Activated CD4-positive, alpha-beta T cell treated with anti-CD3 and anti-CD28 coated beads, Interleukin-2, amount 50 U/mL, for 4 hours (primary cell): Measurements from ENCODE around the gene TSPAN32.
"Not testable (repeated sequence)": the region's sequence is repeated elsewhere in the genome, so short reads cannot be mapped to it uniquely, and the experiment has no call there.

ENCODE experiments used
- DNase-seq, 2 experiments: peaks; one replicate each; pipeline ENCODE4 v3.0.0-alpha.2; 2020

Gene TSPAN32

DNA sequence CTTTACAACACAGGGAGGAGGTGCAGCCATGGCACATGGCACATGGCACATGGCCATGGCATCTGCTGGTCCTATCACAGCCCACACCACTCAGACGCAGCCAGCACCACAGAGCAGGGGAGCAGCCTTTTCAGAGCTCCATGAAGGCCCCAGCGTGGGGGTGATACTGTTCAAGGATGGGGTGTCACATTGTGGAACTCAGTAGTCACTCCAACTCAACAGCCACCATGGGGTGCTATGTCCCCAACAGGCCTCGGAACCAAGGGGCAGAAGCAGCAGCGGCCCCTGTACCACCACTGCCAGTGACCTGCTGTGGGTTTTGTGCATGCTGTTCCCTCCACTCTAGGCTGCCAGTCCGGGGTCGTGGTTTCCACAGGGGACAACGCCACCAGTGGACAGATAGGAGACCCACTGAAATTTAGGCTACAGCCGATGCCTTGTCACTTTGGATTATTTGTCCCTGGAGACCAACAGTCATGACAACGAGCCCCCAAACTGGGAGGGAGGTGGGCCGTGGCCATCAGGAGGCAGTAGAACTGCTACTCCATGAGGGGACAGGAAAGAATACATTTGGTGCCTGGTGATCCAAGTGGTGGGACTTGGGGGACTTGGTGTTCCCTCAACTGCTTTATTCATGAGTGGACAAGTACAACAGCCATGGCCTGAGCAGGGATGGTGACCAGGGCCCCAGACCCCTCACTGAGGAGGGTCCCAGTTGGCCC is 44.9 kb downstream of the TSPAN32 start:
- DNase-seq: no peak

DNA sequence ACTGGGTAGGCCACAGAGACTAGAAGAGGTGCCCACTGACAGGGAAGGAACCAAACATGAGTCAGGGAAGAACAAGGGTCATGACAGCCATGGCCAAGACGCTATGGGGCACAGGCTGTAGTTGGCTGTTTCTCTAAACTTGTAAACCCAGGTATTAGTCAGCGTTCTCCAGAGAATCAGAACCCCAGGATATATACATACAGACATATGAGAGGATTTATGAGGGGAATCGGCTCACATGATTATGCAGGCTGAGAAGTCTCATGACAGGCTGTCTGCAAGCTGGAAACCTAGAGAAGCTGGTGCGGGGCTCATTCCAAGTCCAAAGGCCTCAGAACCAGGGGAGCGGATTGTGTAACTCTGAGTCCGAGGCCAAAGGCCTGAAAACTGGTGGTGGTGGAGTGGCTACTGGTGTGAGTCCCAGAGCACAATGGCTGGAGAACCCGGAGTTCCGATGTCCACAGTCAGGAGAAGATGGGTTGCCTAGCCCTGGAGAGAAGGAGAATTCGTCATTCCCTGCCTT is 45.6 kb downstream of the TSPAN32 start:
- DNase-seq: no peak

DNA sequence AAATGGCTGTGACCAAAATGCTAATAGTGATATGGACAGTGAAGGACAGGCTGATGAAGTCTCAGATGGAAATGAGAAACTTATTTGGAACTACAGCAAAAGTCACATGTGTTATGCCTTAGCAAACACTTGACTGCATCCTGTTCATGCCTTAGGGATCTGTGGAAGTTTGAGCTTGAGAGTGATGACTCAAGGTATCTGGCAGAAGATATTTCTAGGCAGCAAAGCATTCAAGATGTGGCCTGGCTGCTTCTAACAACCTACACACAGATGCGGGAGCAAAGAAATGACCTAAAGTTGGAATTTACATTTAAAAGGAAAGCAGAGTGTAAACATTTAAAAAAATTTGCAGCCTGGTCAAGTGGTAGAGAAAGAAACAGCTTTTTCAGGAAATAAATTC is 47.2 kb downstream of the TSPAN32 start:
- no peak for DNase-seq

DNA sequence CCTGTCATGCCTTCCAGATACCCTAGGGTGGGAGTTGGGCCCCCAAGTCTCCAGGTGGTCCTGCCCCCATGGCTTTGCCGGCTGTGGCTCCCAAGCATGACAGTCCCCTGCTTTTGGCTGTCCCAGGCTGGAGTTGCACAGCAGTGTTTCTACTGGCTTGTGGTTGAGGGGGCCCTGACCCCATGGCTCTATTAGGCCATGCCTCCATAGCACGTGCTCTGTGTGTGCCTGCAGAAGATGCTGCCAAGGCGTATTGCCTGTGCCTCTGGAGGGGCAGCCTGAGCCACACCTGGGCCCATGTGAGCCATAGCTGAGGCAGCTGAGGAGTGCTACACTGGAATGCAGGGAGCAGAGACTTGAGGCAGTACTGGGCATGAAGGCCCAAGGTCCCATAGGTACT is 49.9 kb downstream of the TSPAN32 start:
- DNase-seq: no peak

DNA sequence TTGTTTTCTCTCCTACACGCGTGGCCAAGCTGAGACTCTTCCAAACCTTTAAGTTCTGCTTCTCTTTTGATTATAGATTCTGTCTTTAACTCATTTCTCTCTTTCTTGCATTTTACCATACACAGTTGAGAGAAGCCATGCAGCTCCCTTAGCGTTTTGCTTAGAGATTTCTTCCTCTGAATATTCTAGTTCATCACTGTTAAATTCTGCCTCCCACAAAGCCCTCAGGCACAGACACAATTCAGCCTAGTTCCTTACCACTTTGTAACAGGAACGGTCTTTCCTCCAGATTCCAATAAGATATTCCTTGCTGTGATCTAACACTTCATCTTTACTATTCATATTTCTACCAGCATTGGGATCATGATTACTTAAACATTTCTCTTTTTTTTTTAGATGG is 50.6 kb downstream of the TSPAN32 start:
- DNase-seq: no peak

DNA sequence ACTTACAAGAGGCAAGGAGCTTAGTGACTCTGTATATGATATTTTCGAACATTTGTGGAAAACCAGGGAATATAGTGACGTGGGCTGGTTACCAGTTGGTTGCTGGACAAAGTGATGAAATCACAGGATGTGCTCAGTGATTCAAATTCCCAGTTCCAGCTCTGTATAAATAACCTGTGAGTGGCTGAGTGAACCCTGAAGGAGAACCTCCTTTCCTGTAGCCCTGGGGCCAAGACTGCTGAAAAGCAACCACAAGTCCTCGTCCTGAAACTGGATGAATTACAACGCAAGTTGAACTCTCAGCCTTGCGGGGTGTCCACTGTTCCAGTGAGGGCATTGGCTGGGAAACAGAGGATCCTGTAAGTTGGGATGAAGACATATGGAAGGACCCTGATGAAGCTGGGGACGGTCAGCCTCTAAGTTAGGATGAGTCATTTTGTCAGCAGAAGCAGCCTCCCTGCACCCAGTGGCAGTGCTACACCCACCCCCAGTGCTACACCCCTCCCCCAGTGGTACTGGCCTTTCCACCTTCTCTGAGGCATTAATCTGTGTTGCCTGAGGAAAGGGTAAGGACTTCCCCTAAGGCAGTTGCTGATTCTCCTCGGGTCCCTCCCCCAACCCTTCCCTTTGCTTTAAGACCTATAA is 53.3 kb downstream of the TSPAN32 start:
- DNase-seq: no peak

DNA sequence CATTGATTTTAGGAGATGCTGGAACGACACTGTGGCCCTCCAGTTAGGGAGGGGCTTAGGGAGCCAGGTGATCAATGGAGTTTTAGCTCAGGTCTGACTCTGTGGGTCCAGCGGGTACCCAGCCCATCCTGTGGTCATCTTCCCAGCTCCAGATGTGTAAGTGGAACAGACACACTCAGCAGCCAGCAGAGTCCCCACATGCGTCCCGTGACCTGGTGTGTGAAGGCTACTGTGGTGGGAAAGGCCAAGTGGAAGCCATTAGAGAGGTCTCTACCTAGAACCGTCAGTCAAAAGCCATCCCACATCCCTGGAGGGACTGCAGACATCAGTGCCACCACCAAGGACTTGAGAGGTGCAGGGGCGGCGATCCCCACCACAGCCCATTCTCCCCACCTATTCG is 55.4 kb downstream of the TSPAN32 start:
- no peak for DNase-seq

DNA sequence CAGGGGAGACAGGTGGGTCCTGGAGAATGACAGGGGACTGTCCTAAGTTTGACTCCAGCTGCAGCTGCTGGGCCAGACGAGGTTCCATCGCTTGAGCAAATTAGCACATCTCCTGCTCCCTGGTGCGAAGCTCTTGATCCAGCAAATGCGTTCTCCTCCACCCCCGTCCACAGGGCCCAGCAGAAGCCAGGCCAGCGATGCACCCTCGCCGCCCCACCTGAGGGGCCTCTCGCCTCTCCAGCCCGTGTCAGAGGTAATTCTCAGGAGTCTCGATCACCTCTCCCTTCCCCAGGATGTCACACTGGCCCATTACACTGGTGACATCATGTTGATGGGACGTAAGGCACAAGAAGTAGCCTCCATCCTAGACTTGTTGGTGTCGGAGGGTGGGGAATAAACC is 55.8 kb downstream of the TSPAN32 start:
- DNase-seq: not testable (repeated sequence)

DNA sequence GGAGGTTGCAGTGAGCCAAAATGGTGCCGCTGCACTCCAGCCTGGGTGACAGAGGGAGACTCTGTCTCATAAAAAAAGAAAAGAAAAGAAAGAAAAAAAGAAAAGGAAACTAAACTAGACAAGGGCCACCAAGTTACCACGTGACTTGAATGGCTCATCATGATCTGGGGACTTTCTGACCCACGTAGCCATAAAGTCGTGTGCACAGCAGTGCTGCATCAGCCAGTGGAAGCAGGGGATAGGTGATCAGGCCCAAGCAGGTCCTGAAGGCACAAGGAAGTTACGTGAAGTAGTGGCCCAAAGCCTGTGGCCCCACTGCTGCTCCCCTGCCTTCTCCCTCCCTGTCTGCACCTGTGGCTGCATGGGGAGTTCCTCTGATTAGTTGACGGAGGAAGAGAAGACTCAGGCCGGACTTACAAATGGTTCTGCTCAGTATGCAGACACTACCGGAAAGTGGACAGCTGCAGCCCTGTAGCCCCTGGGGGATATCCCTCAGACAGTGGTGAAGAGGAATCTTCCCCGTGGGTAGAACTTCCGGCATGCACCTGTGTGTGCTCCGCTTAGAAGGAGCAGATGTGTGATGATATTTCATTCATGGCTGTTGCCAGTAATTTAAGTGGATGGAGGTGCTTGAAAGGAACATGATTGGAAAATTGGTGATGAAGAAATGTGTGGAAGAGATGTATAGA is 57.1 kb downstream of the TSPAN32 start:
- DNase-seq: no peak

DNA sequence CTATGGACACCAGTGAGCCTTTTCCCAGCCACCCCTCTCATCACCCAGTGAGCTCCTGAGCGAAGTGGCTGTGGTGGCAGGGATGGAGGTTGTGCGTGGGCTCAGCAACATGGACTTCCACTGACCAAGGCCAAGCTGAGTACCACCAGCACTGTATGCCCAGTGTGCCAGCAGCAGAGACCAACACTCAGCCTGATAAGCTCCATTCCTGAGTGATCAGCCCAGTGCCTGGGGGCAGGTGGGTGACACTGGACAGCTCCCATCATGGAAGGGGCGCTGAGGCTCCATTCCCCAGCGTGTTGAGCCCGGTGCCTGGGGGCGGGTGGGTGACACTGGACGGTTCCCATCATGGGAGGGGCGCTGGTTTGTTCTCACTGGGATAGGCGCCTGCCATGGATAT is 57.7 kb downstream of the TSPAN32 start:
- DNase-seq: no peak

DNA sequence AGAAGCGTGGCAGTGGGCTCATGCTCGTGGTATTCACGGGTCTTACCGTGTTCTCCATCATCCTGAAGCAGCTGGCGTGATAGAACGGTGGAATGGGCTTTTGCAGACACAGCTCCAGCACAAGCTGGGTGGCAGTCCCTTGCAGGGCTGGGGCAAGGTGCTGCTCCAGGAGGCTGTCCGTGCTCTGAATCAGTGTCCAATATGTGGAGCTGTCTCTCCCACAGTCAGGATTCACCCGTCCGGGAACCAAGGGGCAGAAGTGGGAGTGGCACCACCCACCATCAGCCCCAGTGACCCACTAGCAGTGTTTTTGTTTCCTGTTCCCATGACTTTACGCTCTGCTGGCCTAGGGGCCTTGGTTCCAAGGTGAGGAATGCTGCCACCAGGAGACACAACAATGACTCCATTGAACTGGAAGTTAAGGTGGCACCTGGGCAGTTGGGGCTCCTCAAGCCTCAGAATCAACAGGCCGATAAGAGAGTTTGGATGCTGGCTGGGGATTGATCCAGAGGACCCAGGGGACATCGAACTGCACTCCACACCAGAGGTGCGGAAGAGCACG is 58.3 kb downstream of the TSPAN32 start:
- DNase-seq: no peak

DNA sequence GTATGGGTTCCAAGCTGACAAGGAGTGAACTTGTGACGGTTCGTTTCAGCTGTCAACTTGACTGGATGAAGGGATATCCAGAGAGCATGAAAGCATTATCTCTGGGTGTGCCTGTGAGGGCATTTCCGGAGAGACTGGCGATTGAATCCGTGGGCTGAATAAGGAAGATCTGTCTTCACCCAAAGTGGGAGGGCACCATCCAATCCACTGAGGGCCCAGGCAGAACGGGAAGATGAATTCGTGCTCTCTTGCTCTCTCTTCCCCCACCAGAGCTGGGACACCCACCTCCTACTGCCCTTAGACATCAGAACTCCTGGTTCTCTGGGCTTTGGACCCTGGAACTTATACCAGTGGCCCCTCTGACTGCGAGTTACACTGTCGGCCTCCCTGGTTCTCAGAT is 59.8 kb downstream of the TSPAN32 start:
- no peak for DNase-seq

DNA sequence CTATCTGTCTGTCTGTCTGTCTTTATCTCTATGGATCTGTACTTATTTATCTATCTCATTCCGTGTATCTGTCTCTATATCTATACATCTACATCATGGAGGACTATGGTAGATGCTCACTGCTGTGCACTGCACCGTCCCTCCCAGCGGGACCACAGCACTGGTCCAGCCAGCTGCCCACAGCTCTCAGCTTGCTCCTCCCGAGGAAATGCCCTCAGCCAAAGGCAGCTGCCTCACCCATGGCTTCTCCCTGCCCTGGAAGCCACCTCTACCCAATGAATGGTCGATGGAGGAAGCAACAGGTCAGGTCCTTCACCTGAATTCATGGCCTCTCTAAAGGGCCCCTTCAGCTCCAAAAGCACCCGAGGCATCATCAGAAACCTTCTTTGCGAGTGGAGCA is 60.6 kb downstream of the TSPAN32 start:
- DNase-seq: no peak

DNA sequence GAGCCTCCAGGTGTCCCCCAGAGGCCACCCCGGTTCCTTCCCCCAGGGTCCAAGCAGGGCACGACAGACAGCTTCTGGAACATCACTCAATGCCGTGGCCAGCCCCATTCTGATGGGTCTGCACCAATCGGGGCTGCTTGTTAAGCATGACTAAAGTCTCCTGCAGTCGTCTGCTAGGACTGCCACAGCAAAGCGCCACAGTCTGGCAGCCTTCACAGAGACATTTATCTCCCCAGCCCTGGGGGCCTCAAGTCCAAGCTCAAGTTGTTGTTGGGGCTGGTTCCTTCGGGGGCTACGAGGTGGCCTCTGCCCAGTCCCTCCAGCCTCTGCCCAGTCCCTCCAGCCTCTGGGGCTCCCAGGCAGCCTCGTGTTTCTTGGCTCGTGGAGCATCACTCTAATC is 61.3 kb downstream of the TSPAN32 start:
- DNase-seq: no peak

DNA sequence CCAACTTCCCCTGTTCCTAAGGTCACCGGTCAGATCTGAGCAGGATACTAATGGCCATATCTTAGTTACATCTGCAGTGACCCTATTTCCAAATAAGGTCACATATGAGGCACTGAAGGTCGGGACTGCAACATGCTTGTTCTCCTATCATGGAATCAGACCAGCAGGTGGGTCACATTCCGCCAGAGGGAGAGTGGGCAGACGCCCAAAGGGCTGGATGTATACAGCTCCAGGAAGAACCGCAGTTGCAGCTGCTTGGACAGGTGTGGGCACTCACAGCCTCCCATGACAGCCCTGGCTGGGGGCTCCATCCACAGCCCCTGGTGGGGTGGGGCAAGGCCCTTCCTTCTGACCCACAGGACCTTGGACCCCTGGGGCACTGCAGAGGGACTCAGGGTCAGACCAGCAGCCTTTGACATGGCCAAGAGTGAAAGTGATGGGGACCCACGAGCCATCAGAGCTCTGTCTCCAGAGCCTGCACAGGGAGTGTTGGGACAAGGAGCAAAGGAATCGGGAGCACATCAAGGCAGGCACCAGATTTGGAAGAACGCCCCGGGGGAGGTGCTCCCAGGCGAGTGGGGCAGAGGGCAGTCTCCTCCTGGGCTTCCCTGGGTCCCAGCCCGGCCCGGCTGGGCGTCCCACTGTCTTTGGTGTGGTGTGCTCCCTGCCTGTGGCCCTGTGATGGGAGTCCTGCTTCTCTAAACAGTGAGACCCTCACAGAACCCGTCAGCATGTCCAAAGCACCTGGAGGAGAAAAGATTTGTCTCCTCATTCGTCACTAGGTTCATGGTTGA is 62.0 kb downstream of the TSPAN32 start:
- no peak for DNase-seq

DNA sequence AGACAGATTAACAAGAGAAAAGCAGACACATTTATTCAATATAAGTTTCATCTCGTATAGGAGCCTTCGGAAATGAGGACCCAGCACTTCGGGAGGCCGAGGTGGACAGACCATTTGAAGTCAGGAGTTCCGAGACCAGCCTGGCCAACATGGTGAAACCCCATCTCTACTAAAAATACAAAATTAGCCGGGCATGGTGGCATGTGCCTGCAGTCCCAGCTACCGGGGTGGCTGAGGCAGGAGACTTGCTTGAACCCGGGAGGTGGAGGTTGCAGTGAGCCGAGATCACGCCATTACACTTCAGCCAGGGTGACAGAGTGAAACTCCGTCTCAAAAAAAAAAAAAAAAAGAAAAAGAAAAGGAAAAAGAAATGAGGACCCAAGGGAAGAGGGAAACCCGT is 62.6 kb downstream of the TSPAN32 start:
- DNase-seq: not testable (repeated sequence)

DNA sequence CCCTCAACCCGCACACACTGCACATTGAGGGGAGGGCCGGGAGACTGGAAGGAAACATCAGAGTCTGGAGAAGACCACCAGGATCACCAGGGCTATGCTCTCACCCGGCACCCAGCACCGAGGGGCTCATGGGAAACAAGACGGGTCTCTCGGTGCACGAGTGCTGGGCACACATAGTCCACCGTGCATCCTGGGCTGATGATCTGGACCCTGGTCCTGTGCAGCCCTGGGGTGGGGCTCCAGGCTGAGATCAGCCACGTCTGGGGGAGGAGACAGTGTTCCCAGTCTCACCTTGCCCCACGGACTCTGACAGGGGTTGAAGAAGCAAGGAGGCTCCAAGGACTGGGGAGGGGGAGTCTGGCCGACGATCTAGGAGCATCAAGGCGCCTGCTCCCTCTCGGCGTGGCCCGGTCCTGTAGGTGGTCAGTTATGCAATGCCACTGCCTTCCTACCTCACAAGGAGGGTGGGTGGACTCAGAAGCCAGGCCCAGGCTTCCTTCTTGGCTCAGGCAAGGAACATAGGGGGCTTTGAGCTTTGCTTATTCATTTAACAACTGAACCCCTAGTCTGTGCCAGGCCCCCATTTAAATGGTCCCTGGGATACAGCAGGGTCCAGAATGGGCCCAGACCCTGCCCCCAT is 63.9 kb downstream of the TSPAN32 start:
- no peak for DNase-seq

DNA sequence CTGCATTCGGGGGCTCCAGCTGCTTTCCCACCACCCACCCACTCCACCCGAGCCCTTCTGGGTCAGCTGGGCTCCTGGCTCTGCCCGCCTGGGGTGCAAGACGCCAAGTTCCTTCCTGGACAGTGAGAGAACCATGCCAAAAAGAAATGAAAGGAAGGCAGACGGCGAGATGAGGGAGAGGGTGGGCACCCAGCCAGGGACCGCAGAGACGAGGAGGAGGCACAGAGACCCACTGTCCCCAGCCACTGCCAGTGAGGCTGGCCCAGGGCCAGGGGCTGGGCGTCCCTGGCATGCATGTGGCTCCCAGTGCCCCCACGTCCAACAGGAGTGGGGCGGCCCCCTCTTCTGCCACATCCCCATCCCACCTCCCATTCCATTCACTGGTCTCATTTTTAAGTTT is 64.5 kb downstream of the TSPAN32 start:
- no peak for DNase-seq

DNA sequence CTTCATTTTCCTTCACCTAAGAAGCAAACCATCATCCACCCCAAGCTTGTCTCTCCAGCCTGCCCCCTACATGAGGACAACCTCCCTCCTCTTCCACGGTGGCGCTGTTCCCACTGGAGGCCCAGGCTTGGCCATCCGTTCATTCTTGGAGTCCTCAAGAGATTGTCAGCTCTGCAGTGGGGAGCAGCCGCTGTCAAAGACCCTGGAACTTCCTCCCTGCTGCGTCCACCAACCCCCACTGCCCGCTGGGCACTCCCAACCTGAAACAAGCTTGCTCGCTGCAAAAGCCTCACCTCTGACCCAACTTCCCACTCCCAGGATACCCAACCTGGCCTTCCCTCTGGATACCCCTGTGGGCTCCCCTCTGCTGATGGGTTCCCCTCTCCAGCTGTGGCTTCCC is 64.9 kb downstream of the TSPAN32 start:
- DNase-seq: no peak

DNA sequence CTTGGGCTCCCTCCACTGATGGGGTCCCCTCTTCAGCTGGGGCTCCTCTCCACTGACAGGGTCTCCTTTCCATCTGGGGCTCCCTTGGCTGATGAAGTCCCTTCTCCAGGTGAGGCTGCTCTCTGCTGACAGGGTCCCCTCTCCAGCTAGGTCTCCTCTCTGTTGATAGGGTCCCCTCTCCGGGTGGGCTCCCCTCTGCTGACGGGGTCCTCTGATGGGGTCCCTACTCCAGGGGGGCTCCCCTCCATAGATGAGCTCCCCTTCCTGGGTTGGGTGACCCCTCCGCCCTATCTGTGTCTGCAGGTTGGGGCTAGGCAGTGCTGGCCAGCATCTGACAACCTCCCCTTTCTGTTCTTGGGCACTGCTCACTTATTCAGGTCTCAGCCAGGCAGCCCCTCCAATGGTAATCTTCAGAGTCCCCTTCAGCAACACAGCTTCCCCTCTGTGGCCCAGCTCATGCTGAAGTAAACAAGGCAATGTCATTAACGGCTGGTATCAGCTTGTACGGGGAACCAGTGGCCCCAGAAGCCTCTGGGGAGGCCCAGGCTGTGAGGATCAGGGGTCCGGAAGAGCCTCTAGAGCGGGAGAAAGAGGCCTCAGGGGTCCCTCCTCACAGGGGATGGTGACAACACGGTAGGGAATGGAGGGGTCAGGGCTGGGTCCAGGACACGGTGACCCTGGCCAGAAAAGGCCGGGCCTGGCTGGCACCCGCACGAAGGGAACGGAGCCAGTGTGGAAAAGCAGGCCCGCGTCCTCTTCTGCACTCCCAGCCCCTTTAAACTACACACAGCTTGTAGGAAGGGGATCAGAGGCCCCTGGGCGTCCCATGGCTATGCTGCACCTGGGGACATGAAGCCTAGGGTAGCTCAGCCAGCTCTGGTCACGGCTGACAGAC is 65.7 kb downstream of the TSPAN32 start:
- DNase-seq: no peak
